GM21515 (cell line): Measurements from ENCODE around the gene TXNDC17.
"Not testable (repeated sequence)": the region's sequence is repeated elsewhere in the genome, so short reads cannot be mapped to it uniquely, and the experiment has no call there.

ENCODE experiments used
- ATAC-seq: cut with Tn5 transposase; IDR thresholded peaks from one replicate; pipeline ENCODE4 v1.9.1; 2021; ENCODE audit not compliant: unreplicated experiment

Gene TXNDC17

DNA sequence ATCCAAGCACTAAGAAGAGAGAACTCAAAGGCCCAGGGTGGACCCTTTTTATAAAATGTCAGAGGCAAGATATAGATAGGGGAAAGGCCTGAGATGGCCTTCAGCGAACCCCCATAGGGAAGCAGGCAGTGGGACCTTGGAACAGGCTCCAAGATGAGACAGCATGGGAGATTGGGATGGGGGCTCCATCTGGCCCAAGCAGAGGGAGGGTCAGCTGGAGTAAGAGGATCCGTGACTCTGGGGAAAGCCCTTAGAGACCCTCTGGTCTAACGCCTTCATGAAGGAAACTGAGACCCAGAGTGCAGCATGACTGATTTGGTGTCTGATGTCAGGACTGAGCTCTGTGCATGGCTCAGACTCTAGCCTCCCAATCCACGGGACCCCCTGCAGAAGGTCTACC lies 41.5 kb downstream of the TXNDC17 start:
- ATAC-seq, result no peak

- ATAC-seq, result no peak
Measured at GRCh38 chr17:6683081-6683684, 42.3 kb downstream of the TXNDC17 start.

GRCh38 chr17:6683730-6684459 lies 43.0 kb downstream of the TXNDC17 start:
- no peak for ATAC-seq

GRCh38 chr17:6684460-6684783 lies 43.6 kb downstream of the TXNDC17 start:
- ATAC-seq, result no peak

- no peak for ATAC-seq
Measured at GRCh38 chr17:6684881-6685767, 44.3 kb downstream of the TXNDC17 start.

GRCh38 chr17:6686026-6686425 lies 45.2 kb downstream of the TXNDC17 start:
- ATAC-seq, result no peak

DNA sequence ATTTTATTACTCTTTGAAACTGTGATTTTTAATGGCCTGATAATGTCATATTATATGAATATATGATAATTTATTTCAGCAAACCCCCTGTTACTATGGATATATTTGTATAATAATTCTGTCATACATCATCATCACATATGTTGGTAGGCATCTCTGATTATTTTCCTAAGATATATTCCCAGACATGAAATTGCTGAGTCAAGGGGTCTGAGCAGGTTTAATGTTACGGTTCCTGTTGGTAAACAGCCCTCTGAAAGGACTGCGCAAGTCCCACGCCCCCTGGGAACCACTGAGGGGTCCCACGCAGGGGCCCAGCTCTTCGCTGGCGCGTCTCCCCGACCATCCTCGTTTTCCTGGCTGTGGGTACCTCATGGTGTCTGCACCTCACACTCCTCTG lies 48.1 kb downstream of the TXNDC17 start:
- ATAC-seq, result no peak

DNA sequence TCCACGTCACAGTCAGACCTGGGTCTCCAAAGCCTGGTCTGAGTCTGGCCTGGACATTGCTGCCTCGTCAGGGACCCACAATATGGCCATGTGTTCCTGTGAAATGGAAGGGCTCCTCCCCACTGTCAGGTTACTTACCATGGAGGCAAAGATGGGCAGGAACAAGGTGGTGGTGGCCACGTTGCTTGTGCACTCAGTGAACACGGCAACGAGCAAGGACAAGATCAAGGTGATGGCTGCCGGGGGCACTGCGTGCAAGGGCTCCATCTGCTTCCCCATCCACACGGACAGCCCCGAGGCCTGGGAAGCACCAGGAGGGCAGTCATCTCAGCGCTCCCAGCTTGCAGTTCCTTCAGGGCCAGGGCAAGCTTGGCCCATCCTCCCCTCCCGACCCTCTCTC lies 49.8 kb downstream of the TXNDC17 start:
- ATAC-seq, result no peak

DNA sequence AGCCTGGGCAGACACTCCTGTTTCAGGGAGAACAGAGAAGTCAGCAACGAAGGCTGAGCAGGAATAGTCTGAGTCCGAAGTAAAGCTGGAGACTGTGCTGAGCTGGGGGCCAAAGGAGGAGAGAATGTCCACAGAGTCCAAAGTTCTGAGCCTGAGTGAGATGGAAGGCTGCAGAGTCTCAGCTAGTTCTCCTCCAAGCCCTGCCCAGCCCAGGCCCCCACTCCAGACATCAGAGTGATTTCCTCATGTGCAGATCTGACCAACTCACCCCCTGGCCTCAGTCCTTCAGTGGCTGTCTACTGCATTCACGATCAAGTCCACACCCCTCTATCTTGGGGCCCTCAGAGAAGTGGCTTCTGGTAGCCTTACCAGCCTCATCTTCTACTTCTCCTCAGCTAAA lies 50.7 kb downstream of the TXNDC17 start:
- ATAC-seq, result no peak

DNA sequence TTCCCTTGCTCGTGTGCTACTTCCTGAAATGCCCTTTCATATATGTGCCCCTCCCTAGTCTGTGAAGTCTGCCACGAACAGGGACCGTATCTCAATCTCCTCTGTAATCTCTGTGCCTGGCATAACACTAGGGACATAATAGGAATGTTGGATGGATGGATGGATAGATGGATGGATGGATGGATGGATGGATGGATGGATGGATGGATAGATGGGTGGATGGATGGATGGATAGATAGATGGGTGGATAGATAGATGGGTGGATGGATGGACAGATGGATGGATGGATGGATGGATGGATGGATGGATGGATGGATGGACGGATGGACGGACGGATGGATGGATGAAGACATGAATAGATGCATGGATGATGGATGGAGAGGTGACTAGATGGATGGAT lies 51.1 kb downstream of the TXNDC17 start:
- ATAC-seq, result not testable (repeated sequence)
